SK-N-SH (cell line): ENCODE data around the gene MRPL17.
A peak's percentile ranks its signal among the peaks of the same experiment; 100 is the strongest.

Experiments
- CTCF ChIP-seq: fragments of 200-600 bp; sonication (generic); IDR thresholded peaks from 2 replicates; pipeline ENCODE4 v1.6.1; 2017; ENCODE audit warnings: antibody characterized with exemption, mild to moderate bottlenecking, moderate library complexity
- EP300 ChIP-seq, 2 experiments: IDR thresholded peaks; 2 replicates each; pipeline versions ENCODE4 v1.4.0 to v1.6.1; 2012; ENCODE audit warnings: borderline replicate concordance in 1 of 2, low read depth in 1 of 2, low read length in 1 of 2
- EZH2phosphoT487 ChIP-seq: fragments of 200-600 bp; sonication (generic); IDR thresholded peaks from 2 replicates; pipeline ENCODE4 v1.6.1; 2017; ENCODE audit warnings: low read depth, mixed run types, mild to moderate bottlenecking, antibody characterized with exemption, moderate library complexity, borderline replicate concordance
- FOXJ3 ChIP-seq: sonication (generic); formaldehyde crosslinking; IDR thresholded peaks from 2 replicates; pipeline ENCODE4 v1.5.1; 2020; ENCODE audit warnings: mild to moderate bottlenecking, missing genetic modification reagents
- GATA2 ChIP-seq: sonication (generic); formaldehyde crosslinking; IDR thresholded peaks from 2 replicates; pipeline ENCODE4 v1.5.0; 2020; ENCODE audit warnings: mild to moderate bottlenecking, missing genetic modification reagents
- NRF1 ChIP-seq: IDR thresholded peaks from 2 replicates; pipeline ENCODE4 v1.6.1; 2012; ENCODE audit warnings: low read depth, mild to moderate bottlenecking, low read length
- POLR2AphosphoS5 ChIP-seq: IDR thresholded peaks from 2 replicates; pipeline ENCODE4 v1.6.1; 2012; ENCODE audit warnings: low read depth, low read length
- RAD21 ChIP-seq: IDR thresholded peaks from 2 replicates; pipeline ENCODE4 v1.6.1; 2012; ENCODE audit warnings: mild to moderate bottlenecking, low read length
- RXRA ChIP-seq: IDR thresholded peaks from 2 replicates; pipeline ENCODE4 v1.4.0; 2012; ENCODE audit warnings: low read depth, mild to moderate bottlenecking, borderline replicate concordance
- TAF1 ChIP-seq: IDR thresholded peaks from 2 replicates; pipeline ENCODE4 v1.6.1; 2012; ENCODE audit warnings: low read depth, mild to moderate bottlenecking, low read length, moderate library complexity, borderline replicate concordance
- TEAD4 ChIP-seq: IDR thresholded peaks from 2 replicates; pipeline ENCODE4 v1.4.0; 2012; ENCODE audit warnings: mild to moderate bottlenecking, borderline replicate concordance; ENCODE audit not compliant: insufficient read depth

GRCh38 chr11:6667733-6668374 lies 15.3 kb downstream of the MRPL17 start:
- no peak for TF ChIP-seq NRF1
- TF ChIP-seq CTCF: peak; percentile 57
- no peak for TF ChIP-seq POLR2AphosphoS5
- no peak for TF ChIP-seq FOXJ3 (CRISPR knock-in tag)
- no peak for TF ChIP-seq TEAD4
- no peak for TF ChIP-seq EZH2phosphoT487
- TF ChIP-seq GATA2 (CRISPR knock-in tag): no peak
- TF ChIP-seq EP300 (IDR thresholded peaks at IDR 0.05; ENCODE audit: borderline replicate concordance in 1 of 2, low read depth in 1 of 2, low read length in 1 of 2): no peak
- no peak for TF ChIP-seq TAF1
- TF ChIP-seq RAD21: peak; percentile 18; the same call in 1 of the 2 replicates
- TF ChIP-seq RXRA: no peak
